ENCODE measurements around the gene TRABD2B.

Gene TRABD2B

GRCh38 chr1:47774986-47775834, 222.0 kb downstream of the TRABD2B start:
- no peak for DNase-seq (ENCODE audit: low spot score)

GRCh38 chr1:47772960-47773682, 224.1 kb downstream of the TRABD2B start:
- no peak for DNase-seq (ENCODE audit: low spot score)

- DNase-seq (ENCODE audit: low spot score) = no peak
Measured at GRCh38 chr1:47772281-47772680, 224.9 kb downstream of the TRABD2B start.

- no peak for DNase-seq (ENCODE audit: low spot score)
Measured at GRCh38 chr1:47771751-47772150, 225.4 kb downstream of the TRABD2B start.

- DNase-seq (ENCODE audit: low spot score) = no peak
Measured at GRCh38 chr1:47769983-47770382, 227.2 kb downstream of the TRABD2B start.

- no peak for DNase-seq (ENCODE audit: low spot score)
Measured at GRCh38 chr1:47769295-47769694, 227.9 kb downstream of the TRABD2B start.

GRCh38 chr1:47767741-47768100, 229.5 kb downstream of the TRABD2B start:
- no peak for DNase-seq (ENCODE audit: low spot score)

- DNase-seq (ENCODE audit: low spot score) = no peak
Measured at GRCh38 chr1:47766832-47767740, 230.1 kb downstream of the TRABD2B start.

GRCh38 chr1:47765742-47766485, 231.3 kb downstream of the TRABD2B start:
- DNase-seq (ENCODE audit: low spot score) = no peak

GRCh38 chr1:47765236-47765635, 231.9 kb downstream of the TRABD2B start:
- no peak for DNase-seq (ENCODE audit: low spot score)

GRCh38 chr1:47764461-47765046, 232.6 kb downstream of the TRABD2B start:
- DNase-seq (ENCODE audit: low spot score) = no peak

- DNase-seq (ENCODE audit: low spot score) = no peak
Measured at GRCh38 chr1:47763591-47764171, 233.5 kb downstream of the TRABD2B start.

GRCh38 chr1:47761974-47762373, 235.2 kb downstream of the TRABD2B start:
- no peak for DNase-seq (ENCODE audit: low spot score)

GRCh38 chr1:47761201-47761930, 235.8 kb downstream of the TRABD2B start:
- no peak for DNase-seq (ENCODE audit: low spot score)

GRCh38 chr1:47759936-47760629, 237.1 kb downstream of the TRABD2B start:
- no peak for DNase-seq (ENCODE audit: low spot score)

GRCh38 chr1:47759251-47759935, 237.8 kb downstream of the TRABD2B start:
- no peak for DNase-seq (ENCODE audit: low spot score)

- no peak for DNase-seq (ENCODE audit: low spot score)
Measured at GRCh38 chr1:47758341-47759250, 238.6 kb downstream of the TRABD2B start.
